IPS-18a (cell line): ENCODE data around the gene ZBP1.

Experiments
- H3K27ac ChIP-seq: one replicate; pipeline ENCODE4 v1.5.1; 2013; ENCODE audit warnings: low read length
- H3K27me3 ChIP-seq: one replicate; pipeline ENCODE4 v1.6.1; 2013; ENCODE audit warnings: mild to moderate bottlenecking, low read length; ENCODE audit not compliant: control insufficient read depth, insufficient read depth
- H3K36me3 ChIP-seq: one replicate; pipeline ENCODE4 v1.6.1; 2013; ENCODE audit warnings: low read depth, low read length; ENCODE audit not compliant: control insufficient read depth
- H3K4me1 ChIP-seq: one replicate; pipeline ENCODE4 v1.6.1; 2013; ENCODE audit warnings: low read depth, low read length; ENCODE audit not compliant: control insufficient read depth
- H3K4me3 ChIP-seq: one replicate; pipeline ENCODE4 v1.5.1; 2013; ENCODE audit warnings: low read length
- H3K9ac ChIP-seq: one replicate; pipeline ENCODE4 v1.6.1; 2013; ENCODE audit warnings: mild to moderate bottlenecking, low read length, moderate library complexity
- H3K9me3 ChIP-seq: one replicate; pipeline ENCODE4 v1.6.1; 2013; ENCODE audit warnings: low read depth, low read length; ENCODE audit not compliant: control insufficient read depth

Gene ZBP1

GRCh38 chr20:57583289-57584257, 36.7 kb downstream of the ZBP1 start:
- Histone ChIP-seq H3K27ac (no peak overlapping the region), H3K36me3 (no peaks in the 10 kb centered on the region), H3K4me1 (no peaks in the 10 kb centered on the region), H3K9me3 (no peaks in the 10 kb centered on the region), H3K27me3 (no peaks in the 10 kb centered on the region), H3K9ac (no peak overlapping the region), H3K4me3 (no peak overlapping the region)

- Histone ChIP-seq H3K9ac (no peak overlapping the region), H3K36me3 (no peaks in the 10 kb centered on the region), H3K4me3 (no peak overlapping the region)
Measured at GRCh38 chr20:57582432-57583288, 37.6 kb downstream of the ZBP1 start.

DNA sequence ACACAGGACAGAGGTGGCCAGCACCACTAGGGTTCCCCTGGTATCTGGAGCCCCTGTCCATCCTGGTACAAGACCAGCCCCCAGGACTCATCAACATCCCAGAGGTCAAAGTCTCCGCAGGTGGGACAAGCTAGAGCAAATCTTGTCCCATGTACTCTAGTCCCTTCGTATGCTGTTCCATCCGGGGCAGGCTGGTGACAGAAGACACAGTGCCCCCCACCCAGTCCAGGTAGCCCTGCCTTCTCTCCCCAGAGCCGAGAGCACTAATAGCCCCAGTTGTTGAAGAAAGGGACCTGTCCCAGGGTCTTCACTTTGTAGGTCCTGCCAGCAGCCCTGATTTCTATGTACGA, 38.2 kb downstream of the ZBP1 start:
- Histone ChIP-seq H3K36me3 (no peaks in the 10 kb centered on the region), H3K9ac (no peak overlapping the region), H3K4me3 (no peak overlapping the region), H3K27me3 (no peaks in the 10 kb centered on the region), H3K27ac (no peak overlapping the region), H3K9me3 (no peaks in the 10 kb centered on the region), H3K4me1 (no peaks in the 10 kb centered on the region)

More at GRCh38 chr20:57582432-57583288, 37.6 kb downstream of the ZBP1 start:
- H3K9me3 ChIP-seq, result no peaks in the 10 kb centered on the region
- no peaks in the 10 kb centered on the region for H3K4me1 ChIP-seq
- H3K27ac ChIP-seq, result no peak overlapping the region
- no peaks in the 10 kb centered on the region for H3K27me3 ChIP-seq

DNA sequence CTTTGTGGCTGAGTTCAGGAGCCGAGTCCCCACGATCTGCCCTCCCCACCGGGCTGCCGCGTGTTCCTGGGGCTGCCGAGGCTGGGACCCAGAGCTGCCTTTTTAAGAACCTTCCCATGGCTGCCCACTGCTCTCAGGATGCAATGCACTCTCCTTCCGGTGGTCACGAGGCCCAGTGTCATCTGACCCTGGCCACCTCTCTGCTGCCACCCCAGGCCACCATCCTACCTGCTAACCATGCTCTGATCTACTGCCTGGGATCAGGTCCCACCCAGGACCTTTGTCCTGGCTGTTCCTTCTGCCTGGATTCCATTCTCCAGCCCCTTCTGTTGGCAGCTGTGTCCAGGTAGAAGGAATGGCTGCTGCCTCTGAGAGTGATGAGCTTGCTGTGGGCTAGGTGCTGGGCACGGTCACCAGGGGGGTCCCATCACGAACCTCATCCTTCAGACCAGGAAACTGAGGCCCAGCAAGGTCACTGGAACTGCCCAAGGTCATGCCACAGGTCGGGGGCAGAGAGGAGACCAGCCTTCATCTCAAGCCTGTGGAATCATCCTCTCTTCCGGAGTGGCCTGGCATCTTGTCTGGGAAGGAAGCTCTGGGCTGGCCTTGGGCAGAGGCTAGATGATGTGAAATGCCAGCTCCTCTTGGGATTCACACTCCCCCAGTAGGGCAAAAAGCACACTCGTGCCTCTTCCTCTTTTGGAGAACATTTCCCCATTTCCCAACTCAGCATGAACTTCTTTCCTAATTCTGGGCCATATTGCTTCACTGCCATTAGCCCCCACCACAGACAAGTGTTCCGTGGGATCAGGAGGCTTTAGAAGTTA, 38.8 kb downstream of the ZBP1 start:
- Histone ChIP-seq H3K36me3 (no peaks in the 10 kb centered on the region), H3K9ac (no peak overlapping the region), H3K9me3 (no peaks in the 10 kb centered on the region), H3K4me1 (no peaks in the 10 kb centered on the region), H3K27me3 (no peaks in the 10 kb centered on the region), H3K4me3 (no peak overlapping the region), H3K27ac (no peak overlapping the region)

DNA sequence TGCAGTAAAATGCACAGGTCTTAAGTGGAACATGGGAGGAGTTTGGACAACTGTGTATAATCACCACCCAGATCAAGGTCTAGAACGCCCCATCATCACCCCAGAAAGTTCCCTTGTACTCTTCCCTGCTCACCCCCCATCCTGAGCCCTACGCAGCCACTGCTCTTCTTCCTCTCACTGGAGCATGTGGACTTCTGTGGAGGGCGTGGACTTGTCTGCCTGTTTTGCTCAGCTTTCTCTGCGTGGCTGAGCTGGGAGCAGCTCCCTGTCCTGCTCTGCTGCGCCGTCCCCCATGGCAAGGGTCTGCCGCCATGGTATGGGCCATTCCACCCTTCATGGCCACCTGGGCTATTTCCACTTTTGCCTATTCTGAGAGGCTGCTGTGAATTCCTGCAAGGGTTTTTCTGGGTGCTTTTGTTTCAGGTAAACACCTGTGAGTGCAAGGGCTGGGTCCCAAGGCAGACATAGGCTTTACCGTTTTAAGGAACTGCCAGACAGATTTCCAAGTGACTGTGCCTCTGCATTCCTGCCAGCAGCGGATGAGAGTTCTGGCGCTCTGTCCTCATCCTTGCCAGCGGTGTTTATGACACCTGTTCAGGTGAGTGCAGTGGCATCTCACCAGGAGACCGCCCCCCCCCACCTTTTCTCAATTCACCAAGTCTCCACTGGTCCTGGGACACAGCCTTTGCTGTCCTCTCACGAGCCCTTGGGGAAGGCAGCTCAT, 39.6 kb downstream of the ZBP1 start:
- Histone ChIP-seq H3K36me3 (no peaks in the 10 kb centered on the region), H3K9me3 (no peaks in the 10 kb centered on the region), H3K4me1 (peaks cover 5% of the 10 kb centered on the region), H3K4me3 (no peak overlapping the region), H3K27me3 (no peaks in the 10 kb centered on the region), H3K27ac (no peak overlapping the region), H3K9ac (no peak overlapping the region)

DNA sequence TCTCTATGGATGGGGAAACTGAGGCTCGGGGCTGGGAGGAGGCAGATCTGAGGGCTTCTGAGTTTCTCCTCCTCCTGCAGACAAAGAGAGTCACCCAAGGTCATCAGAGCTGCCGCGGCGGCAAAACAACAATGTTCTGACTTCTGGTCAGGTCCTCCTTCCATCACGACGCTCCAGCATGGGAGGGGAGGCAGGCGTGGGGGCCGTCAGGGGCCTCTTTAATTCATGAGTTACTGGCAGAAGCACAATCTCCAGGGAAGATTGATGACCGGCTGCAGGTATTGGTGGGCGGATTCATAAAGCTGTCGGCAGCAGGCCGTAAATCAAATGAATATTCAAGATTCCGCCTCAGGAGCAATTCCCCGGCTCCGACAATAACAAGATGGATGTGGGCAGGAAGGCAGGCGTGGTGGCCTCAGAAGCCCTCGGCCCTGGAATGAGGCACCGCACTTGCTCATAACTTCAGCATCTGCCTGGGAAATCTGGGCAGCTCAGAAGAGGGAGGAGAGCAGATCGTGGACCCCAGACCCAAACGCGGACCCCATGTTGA, 40.3 kb downstream of the ZBP1 start:
- Histone ChIP-seq H3K4me1 (peaks cover 5% of the 10 kb centered on the region), H3K27ac (no peak overlapping the region), H3K27me3 (no peaks in the 10 kb centered on the region), H3K9me3 (no peaks in the 10 kb centered on the region), H3K36me3 (no peaks in the 10 kb centered on the region), H3K4me3 (no peak overlapping the region), H3K9ac (no peak overlapping the region)

- Histone ChIP-seq H3K9ac (no peak overlapping the region), H3K9me3 (no peaks in the 10 kb centered on the region), H3K4me3 (no peak overlapping the region), H3K36me3 (no peaks in the 10 kb centered on the region), H3K27ac (no peak overlapping the region), H3K27me3 (no peaks in the 10 kb centered on the region), H3K4me1 (peaks cover 5% of the 10 kb centered on the region)
Measured at GRCh38 chr20:57579331-57579897, 40.8 kb downstream of the ZBP1 start.

- Histone ChIP-seq H3K27me3 (no peaks in the 10 kb centered on the region), H3K4me1 (peaks cover 10% of the 10 kb centered on the region), H3K9me3 (no peaks in the 10 kb centered on the region), H3K9ac (no peak overlapping the region), H3K4me3 (no peak overlapping the region), H3K27ac (no peak overlapping the region), H3K36me3 (no peaks in the 10 kb centered on the region)
Measured at GRCh38 chr20:57578476-57579165, 41.6 kb downstream of the ZBP1 start.

GRCh38 chr20:57577679-57578475, 42.3 kb downstream of the ZBP1 start:
- no peak overlapping the region for H3K27ac ChIP-seq
- no peak overlapping the region for H3K4me3 ChIP-seq
- no peaks in the 10 kb centered on the region for H3K36me3 ChIP-seq
- no peak overlapping the region for H3K9ac ChIP-seq
- H3K9me3 ChIP-seq, result no peaks in the 10 kb centered on the region
- peaks cover 2% of the 10 kb centered on the region for H3K27me3 ChIP-seq
- peaks cover 18% of the 10 kb centered on the region for H3K4me1 ChIP-seq
